Testis (tissue), 3 donors: ENCODE results near the gene SELENOI. TPM values are rescaled to one million over a fixed set of nuclear protein-coding genes. Genes with fewer than 3 reads are reported as not detected.
A peak's percentile ranks its signal among the peaks of the same experiment; 100 is the strongest.

Source experiments
- DNase-seq: peaks from one replicate; pipeline ENCODE4 v3.0.0-alpha.2; 2019
- H3K27ac ChIP-seq, 2 donors: fragments of 200-600 bp; sonication (generic); one replicate each; pipeline ENCODE4 v1.5.1; 2019
- H3K27me3 ChIP-seq: fragments of 200-600 bp; sonication (generic); one replicate; pipeline ENCODE4 v1.5.1; 2019
- H3K36me3 ChIP-seq: fragments of 200-600 bp; sonication (generic); one replicate; pipeline ENCODE4 v1.5.1; 2017; ENCODE audit warnings: low read depth; ENCODE audit errors: missing control alignments
- H3K4me1 ChIP-seq: fragments of 200-600 bp; sonication (generic); one replicate; pipeline ENCODE4 v1.5.1; 2019
- H3K4me3 ChIP-seq, 2 donors: fragments of 200-600 bp; sonication (generic); one replicate each; pipeline ENCODE4 v1.5.1; 2017 to 2019
- H3K9me3 ChIP-seq: fragments of 200-600 bp; sonication (generic); one replicate; pipeline ENCODE4 v1.5.1; 2017
- CTCF ChIP-seq, 3 experiments: fragments of 450-650 bp in 2 of 3; fragments of 200-600 bp in 1 of 3; sonication (generic) in 1 of 3; IDR thresholded peaks; one replicate each; pipeline ENCODE4 v1.5.1; 2016 to 2019; ENCODE audit warnings: antibody characterized with exemption in 3 of 3, mild to moderate bottlenecking in 2 of 3, moderate library complexity in 1 of 3
- POLR2A ChIP-seq: fragments of 450-650 bp; IDR thresholded peaks from one replicate; pipeline ENCODE4 v1.6.1; 2017; ENCODE audit warnings: antibody characterized with exemption, mild to moderate bottlenecking, moderate library complexity
- WGBS, 2 donors: methylation state at CpG; one replicate each; pipeline ENCODE4 v1.1.5; 2018; 5-methylcytosine and 5-hydroxymethylcytosine counted together
- intact Hi-C: fragments of 100-400 bp; cut with DNase I; formaldehyde crosslinking; loops from one replicate; pipeline ENCODE4 v1.15.1; 2023; ENCODE audit warnings: low total_unique reads
- polyA plus RNA-seq: library from polyadenylated mRNA; stranded (reverse); fragments of 350-450 nt; fragmentation: Illumina TruSeq; extraction: RNeasy Lipid Tissue Mini Kit (QIAGEN cat#74804); gene quantifications from one replicate; pipeline ENCODE4 v1.2.3, GENCODE V29; 2014; ENCODE audit warnings: low read depth, low replicate concordance; ENCODE audit not compliant: insufficient read depth
- total RNA-seq, 2 donors: library from RNA; depleted of rRNA; stranded (reverse); fragments of >200 nt; gene quantifications; one replicate each; pipeline ENCODE4 v1.2.3, GENCODE V29; 2016

Gene SELENOI
- total and polyA plus RNA-seq, 3 donors from 2014 or later = 8.7 to 26.7 (median 23.8) TPM

- Histone ChIP-seq H3K4me3 (no peak overlapping the region), H3K9me3 (no peaks in the 10 kb centered on the region), H3K27me3 (no peaks in the 10 kb centered on the region), H3K4me1 (no peaks in the 10 kb centered on the region), H3K36me3 (no peaks in the 10 kb centered on the region), H3K27ac (no peak overlapping the region)
- WGBS, 2 donors = 89 to 93% methylated on average over 2 of the region's 2 CpGs
- intact Hi-C loops = no loop called here
- TF ChIP-seq POLR2A (no peak), CTCF (IDR thresholded peaks at IDR 0.05) (no peak)
- DNase-seq = no peak
Observed at GRCh38 chr2:26410764-26411243, 64.9 kb downstream of the SELENOI start.

DNA sequence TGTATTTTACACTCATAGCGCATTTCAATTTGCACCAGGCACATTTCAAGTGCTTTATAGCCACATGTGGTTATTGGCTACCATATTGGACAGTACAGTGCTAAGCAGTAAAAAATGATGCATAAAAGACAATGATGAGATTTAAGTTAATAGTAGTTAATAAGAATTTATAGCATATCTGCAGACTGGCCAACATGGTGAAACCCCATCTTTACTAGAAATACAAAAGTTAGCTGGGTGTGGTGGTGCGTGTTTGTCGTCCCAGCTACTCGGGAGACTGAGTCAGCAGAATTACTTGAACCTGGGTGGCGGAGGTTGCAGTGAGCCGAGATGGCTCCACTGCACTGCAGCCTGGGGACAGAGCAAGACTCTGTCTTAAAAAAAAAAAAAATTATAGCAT lies 65.5 kb downstream of the SELENOI start:
- intact Hi-C loops = no loop called here
- Histone ChIP-seq H3K4me1 (no peaks in the 10 kb centered on the region), H3K4me3 (no peak overlapping the region), H3K36me3 (no peaks in the 10 kb centered on the region), H3K27me3 (no peaks in the 10 kb centered on the region), H3K9me3 (no peaks in the 10 kb centered on the region), H3K27ac (no peak overlapping the region)
- TF ChIP-seq CTCF (IDR thresholded peaks at IDR 0.05) (no peak), POLR2A (no peak)
- WGBS, 2 donors = 73 to 88% methylated on average over 6 of the region's 6 CpGs
- DNase-seq = no peak

DNA sequence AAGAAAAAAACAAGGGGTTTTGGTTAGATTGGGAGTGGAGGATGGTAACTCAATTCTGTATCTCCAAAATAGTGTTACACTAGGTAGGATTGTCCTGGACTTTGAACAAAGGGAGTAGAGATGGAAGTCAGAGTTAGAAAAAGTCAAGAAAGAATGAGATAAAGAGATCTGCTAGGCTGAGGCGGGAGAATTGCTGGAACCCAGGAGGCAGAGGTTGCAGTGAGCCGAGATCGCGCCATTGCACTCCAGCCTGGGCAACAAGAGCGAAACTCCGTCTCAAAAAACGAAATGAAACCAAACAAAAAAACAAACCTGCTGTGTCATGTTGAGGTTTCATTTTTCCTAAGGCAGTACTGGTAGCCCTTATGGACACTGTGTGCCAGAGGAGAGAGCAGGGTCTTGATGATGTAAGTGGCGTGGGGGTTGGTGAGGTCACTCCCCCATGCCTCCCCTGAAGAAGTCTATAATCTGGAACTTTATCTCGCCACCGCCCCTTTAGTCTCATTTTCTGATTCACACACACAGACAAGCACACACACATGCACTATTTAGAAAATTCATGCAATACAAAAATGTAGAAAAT lies 66.2 kb downstream of the SELENOI start:
- no peaks in the 10 kb centered on the region for H3K36me3 ChIP-seq
- no peak overlapping the region for H3K27ac ChIP-seq
- H3K4me1 ChIP-seq = no peaks in the 10 kb centered on the region
- 48 to 49% methylated on average over 10 of the region's 10 CpGs for WGBS, 2 donors
- TF ChIP-seq CTCF (IDR thresholded peaks at IDR 0.05) = no peak
- no peak for TF ChIP-seq POLR2A
- H3K4me3 ChIP-seq = peak overlapping the region; percentile 18
- H3K9me3 ChIP-seq = no peaks in the 10 kb centered on the region
- intact Hi-C loops = no loop called here
- H3K27me3 ChIP-seq = no peaks in the 10 kb centered on the region
- DNase-seq = no peak

- no peak for TF ChIP-seq CTCF (IDR thresholded peaks at IDR 0.05)
- no peak for TF ChIP-seq POLR2A
- no peaks in the 10 kb centered on the region for H3K4me1 ChIP-seq
- no peak overlapping the region for H3K4me3 ChIP-seq
- H3K27me3 ChIP-seq = no peaks in the 10 kb centered on the region
- no peak for DNase-seq
- no peak overlapping the region for H3K27ac ChIP-seq
- intact Hi-C loops = no loop called here
- WGBS, 2 donors = 89 to 94% methylated on average over 3 of the region's 3 CpGs
- H3K9me3 ChIP-seq = no peaks in the 10 kb centered on the region
- no peaks in the 10 kb centered on the region for H3K36me3 ChIP-seq
Observed at GRCh38 chr2:26414311-26414710, 68.4 kb downstream of the SELENOI start.

DNA sequence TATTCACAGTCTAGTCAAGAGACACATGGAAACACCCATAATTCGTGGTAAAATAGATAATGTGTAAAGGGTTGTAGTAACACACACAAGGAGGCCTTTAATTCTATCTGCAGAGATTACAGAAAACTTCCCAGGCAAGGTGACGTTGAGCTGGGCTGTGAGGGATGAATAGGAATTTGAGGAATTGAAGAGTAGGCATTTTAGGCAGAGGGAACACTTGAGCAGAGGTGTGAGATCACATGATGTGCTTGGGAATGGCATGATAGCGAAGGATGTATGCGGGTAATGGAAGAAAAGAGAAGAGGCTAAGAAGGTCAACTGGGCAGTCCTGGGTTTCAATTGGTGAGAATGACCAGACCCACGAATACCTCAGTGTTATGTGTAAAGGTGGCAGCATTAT lies 76.0 kb downstream of the SELENOI start:
- H3K9me3 ChIP-seq = no peaks in the 10 kb centered on the region
- no peaks in the 10 kb centered on the region for H3K36me3 ChIP-seq
- H3K27me3 ChIP-seq = no peaks in the 10 kb centered on the region
- WGBS, 2 donors = 86 to 88% methylated on average over 5 of the region's 5 CpGs
- TF ChIP-seq POLR2A (no peak), CTCF (IDR thresholded peaks at IDR 0.05) (no peak)
- DNase-seq = no peak
- H3K4me1 ChIP-seq = no peaks in the 10 kb centered on the region
- H3K27ac ChIP-seq = no peak overlapping the region
- H3K4me3 ChIP-seq = no peak overlapping the region
- intact Hi-C loops = no loop called here
